ENCODE data around the gene MYH8.

GRCh38 chr17:10457952-10458351, 36.2 kb upstream of the MYH8 start:
- TF ChIP-seq ZNF766 (CRISPR knock-in tag; IDR thresholded peaks at IDR 0.05; ENCODE audit: borderline replicate concordance) (no peak), ZC3H4 (CRISPR knock-in tag; IDR thresholded peaks at IDR 0.05; ENCODE audit: borderline replicate concordance) (no peak), CTCF (CRISPR knock-in tag; IDR thresholded peaks at IDR 0.05) (no peak), MXI1 (IDR thresholded peaks at IDR 0.05; ENCODE audit: borderline replicate concordance, low read depth, low read length) (no peak), NFKBIZ (CRISPR knock-in tag; IDR thresholded peaks at IDR 0.05) (no peak), RXRA (CRISPR knock-in tag; IDR thresholded peaks at IDR 0.05) (no peak), HDAC2 (CRISPR knock-in tag; IDR thresholded peaks at IDR 0.05) (no peak), ZNF878 (CRISPR knock-in tag; IDR thresholded peaks at IDR 0.05) (no peak), KAT7 (CRISPR knock-in tag; IDR thresholded peaks at IDR 0.05; ENCODE audit: borderline replicate concordance) (no peak), ZSCAN5A (CRISPR knock-in tag; IDR thresholded peaks at IDR 0.05; ENCODE audit: borderline replicate concordance) (no peak), ZNF256 (CRISPR knock-in tag; conservative IDR thresholded peaks at IDR 0.05) (no peak), ZBTB14 (CRISPR knock-in tag; IDR thresholded peaks at IDR 0.05) (no peak), CEBPB (IDR thresholded peaks at IDR 0.05; ENCODE audit: borderline replicate concordance, low read depth, low read length) (no peak)

Data from HepG2 (cell line).